H9 (cell line): Measurements from ENCODE around the gene RGS21. TPM values are rescaled to one million over a fixed set of nuclear protein-coding genes. Genes with fewer than 3 reads are reported as not detected.

ENCODE experiments used
- DNase-seq: peaks from one replicate; pipeline ENCODE4 v3.0.0-alpha.2; 2017
- H2AFZ ChIP-seq: one replicate; pipeline ENCODE4 v1.6.1; 2013; ENCODE audit warnings: mild to moderate bottlenecking, low read length, control low read depth, moderate library complexity
- H2AK5ac ChIP-seq: 2 replicates; pipeline ENCODE4 v1.6.1; 2013; ENCODE audit warnings: low read length, control low read depth, mixed read lengths; ENCODE audit not compliant: insufficient read length
- H2BK120ac ChIP-seq: one replicate; pipeline ENCODE4 v1.6.1; 2013; ENCODE audit warnings: low read depth, mild to moderate bottlenecking, low read length, control low read depth, inconsistent platforms; ENCODE audit not compliant: poor library complexity, severe bottlenecking
- H2BK12ac ChIP-seq: 2 replicates; pipeline ENCODE4 v1.6.1; 2013; ENCODE audit warnings: low read length, control low read depth, mixed read lengths, low read depth; ENCODE audit not compliant: insufficient read length
- H2BK15ac ChIP-seq: 2 replicates; pipeline ENCODE4 v1.6.1; 2013; ENCODE audit warnings: low read depth, low read length, control low read depth
- H2BK20ac ChIP-seq: one replicate; pipeline ENCODE4 v1.6.1; 2013; ENCODE audit warnings: low read depth, mild to moderate bottlenecking, low read length, control low read depth, inconsistent platforms; ENCODE audit not compliant: poor library complexity, severe bottlenecking
- H2BK5ac ChIP-seq: 2 replicates; pipeline ENCODE4 v1.6.1; 2013; ENCODE audit warnings: low read length, control low read depth, mixed read lengths; ENCODE audit not compliant: insufficient read length
- H3K14ac ChIP-seq: 2 replicates; pipeline ENCODE4 v1.6.1; 2013; ENCODE audit warnings: low read length, control low read depth; ENCODE audit not compliant: insufficient read depth
- H3K18ac ChIP-seq: 2 replicates; pipeline ENCODE4 v1.6.1; 2013; ENCODE audit warnings: low read depth, mild to moderate bottlenecking, mixed read lengths, low read length, control low read depth; ENCODE audit not compliant: insufficient read length
- H3K23ac ChIP-seq: 2 replicates; pipeline ENCODE4 v1.6.1; 2013; ENCODE audit warnings: low read length, control low read depth, mixed read lengths, low read depth; ENCODE audit not compliant: insufficient read length
- H3K23me2 ChIP-seq: 2 replicates; pipeline ENCODE4 v1.6.1; 2013; ENCODE audit warnings: low read depth, mild to moderate bottlenecking, mixed read lengths, low read length, control low read depth; ENCODE audit not compliant: insufficient read length, poor library complexity, severe bottlenecking
- H3K27ac ChIP-seq: 2 replicates; pipeline ENCODE4 v1.5.1; 2013; ENCODE audit warnings: low read length, control low read depth, mixed read lengths, low read depth; ENCODE audit not compliant: insufficient read length
- H3K27me3 ChIP-seq: 2 replicates; pipeline ENCODE4 v1.6.1; 2013; ENCODE audit warnings: low read length, control low read depth, inconsistent platforms; ENCODE audit not compliant: insufficient read depth
- H3K4ac ChIP-seq: 2 replicates; pipeline ENCODE4 v1.6.1; 2013; ENCODE audit warnings: low read depth, mild to moderate bottlenecking, control low read depth, inconsistent platforms, low read length, moderate library complexity
- H3K4me1 ChIP-seq: 2 replicates; pipeline ENCODE4 v1.6.1; 2013; ENCODE audit warnings: low read length, control low read depth, inconsistent platforms; ENCODE audit not compliant: insufficient read depth
- H3K4me2 ChIP-seq: 2 replicates; pipeline ENCODE4 v1.6.1; 2013; ENCODE audit warnings: low read length, control low read depth, mixed read lengths; ENCODE audit not compliant: insufficient read length, insufficient read depth
- H3K56ac ChIP-seq: 2 replicates; pipeline ENCODE4 v1.6.1; 2013; ENCODE audit warnings: low read depth, mild to moderate bottlenecking, mixed read lengths, low read length, control low read depth; ENCODE audit not compliant: insufficient read length
- H3K79me1 ChIP-seq: 2 replicates; pipeline ENCODE4 v1.6.1; 2013; ENCODE audit warnings: low read depth, mild to moderate bottlenecking, moderate library complexity, low read length, control low read depth, inconsistent platforms; ENCODE audit not compliant: insufficient read depth, poor library complexity, severe bottlenecking
- H3K79me2 ChIP-seq: 2 replicates; pipeline ENCODE4 v1.6.1; 2013; ENCODE audit warnings: low read length, control low read depth, inconsistent platforms; ENCODE audit not compliant: insufficient read depth
- H3K9ac ChIP-seq: 2 replicates; pipeline ENCODE4 v1.6.1; 2013; ENCODE audit warnings: low read length, control low read depth, mixed read lengths; ENCODE audit not compliant: insufficient read length; ENCODE audit errors: extremely low read depth
- H3K9me3 ChIP-seq: one replicate; pipeline ENCODE4 v1.6.1; 2013; ENCODE audit warnings: low read depth, low read length, inconsistent platforms; ENCODE audit not compliant: control insufficient read depth
- H3T11ph ChIP-seq: one replicate; pipeline ENCODE4 v1.6.1; 2013; ENCODE audit warnings: mild to moderate bottlenecking, low read length, control low read depth, inconsistent platforms
- H4K20me1 ChIP-seq: one replicate; pipeline ENCODE4 v1.6.1; 2013; ENCODE audit not compliant: control insufficient read depth, insufficient read length, insufficient read depth
- H4K5ac ChIP-seq: 2 replicates; pipeline ENCODE4 v1.6.1; 2013; ENCODE audit warnings: low read depth, mild to moderate bottlenecking, mixed read lengths, low read length, control low read depth; ENCODE audit not compliant: insufficient read length
- H4K8ac ChIP-seq: replicated peaks from 2 replicates; pipeline ENCODE4 v1.6.1; 2013; ENCODE audit warnings: low read length, control low read depth, mixed read lengths, low read depth; ENCODE audit not compliant: insufficient read length
- H4K91ac ChIP-seq: 2 replicates; pipeline ENCODE4 v1.6.1; 2013; ENCODE audit warnings: low read depth, mild to moderate bottlenecking, moderate library complexity, mixed read lengths, low read length, control low read depth; ENCODE audit not compliant: insufficient read length
- H3K27ac Mint-ChIP-seq, 3 experiments: 2 replicates in 2 of 3; 3 replicates in 1 of 3; pipeline ENCODE4 v1.8.0; 2020 to 2021; ENCODE audit warnings: mixed read lengths in 3 of 3, mild to moderate bottlenecking in 1 of 3, moderate library complexity in 1 of 3
- H3K27me3 Mint-ChIP-seq: 2 replicates; pipeline ENCODE4 v1.8.0; 2021; ENCODE audit warnings: low read depth, mild to moderate bottlenecking, moderate library complexity, mixed read lengths
- H3K36me3 Mint-ChIP-seq, 3 experiments: 2 replicates in 2 of 3; 3 replicates in 1 of 3; pipeline ENCODE4 v1.8.0; 2020 to 2021; ENCODE audit warnings: low read depth in 3 of 3, mixed read lengths in 3 of 3; ENCODE audit not compliant: insufficient read depth in 1 of 3
- H3K4me1 Mint-ChIP-seq, 2 experiments: 2 replicates each; pipeline ENCODE4 v1.8.0; 2020; ENCODE audit warnings: mixed read lengths in 2 of 2
- H3K4me3 Mint-ChIP-seq, 2 experiments: 2 replicates in 1 of 2; 3 replicates in 1 of 2; pipeline ENCODE4 v1.8.0; 2020 to 2021; ENCODE audit warnings: mild to moderate bottlenecking in 2 of 2, mixed read lengths in 2 of 2, moderate library complexity in 1 of 2
- H3K9me3 Mint-ChIP-seq, 2 experiments: 2 replicates in 1 of 2; 3 replicates in 1 of 2; pipeline ENCODE4 v1.8.0; 2020; ENCODE audit warnings: mild to moderate bottlenecking in 2 of 2, mixed read lengths in 2 of 2, moderate library complexity in 1 of 2
- WGBS: extraction: QIAGEN DNeasy Blood & Tissue Kit; methylation state at CpG from one replicate; pipeline ENCODE4 v1.1.7; 2013; ENCODE audit warnings: missing lambda C conversion rate, low lambda C conversion rate, mixed read lengths; ENCODE audit not compliant: insufficient read length; ENCODE audit errors: extremely low coverage; 5-methylcytosine and 5-hydroxymethylcytosine counted together
- total RNA-seq: library from RNA; stranded (reverse); gene quantifications from 2 replicates; pipeline ENCODE4 v1.2.1, GENCODE V29; 2021
- TF ChIP-seq, protein P1 (sequence below): fragments of 200-600 bp; sonication (generic); conservative IDR thresholded peaks from 3 replicates; pipeline ENCODE4 v1.8.0; 2021; ENCODE audit warnings: antibody characterized with exemption, mild to moderate bottlenecking

RGS21 gene
- total RNA-seq, 1 experiment from 2014 or later, result not detected

DNA sequence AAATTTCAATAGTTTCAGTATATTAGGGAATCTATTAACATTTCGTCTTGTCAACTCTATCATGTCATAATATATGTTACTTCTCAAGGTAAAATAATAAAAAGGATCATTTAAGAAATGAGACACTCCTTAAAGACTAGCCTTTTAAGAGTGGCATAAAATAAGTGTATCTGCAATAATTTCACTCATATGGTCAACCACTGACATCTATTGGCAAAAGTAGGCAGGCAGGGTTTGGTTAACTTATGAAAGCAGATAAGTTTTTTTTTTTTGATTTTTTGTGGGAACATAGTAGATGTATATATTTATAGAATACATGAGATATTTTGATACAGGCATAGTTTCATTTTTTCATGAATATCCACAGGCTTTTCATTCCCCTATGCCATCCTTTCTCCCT lies 5.5 kb upstream of the RGS21 start:
- no peaks in the 10 kb centered on the region for H4K20me1 ChIP-seq
- H2BK15ac ChIP-seq, result no peak overlapping the region
- no peak overlapping the region for H4K5ac ChIP-seq
- no peaks in the 10 kb centered on the region for H3K23me2 ChIP-seq
- peaks cover 16 to 20% of the 10 kb centered on the region in 2 experiments for H3K9me3 Mint-ChIP-seq
- TF ChIP-seq, protein P1, sequence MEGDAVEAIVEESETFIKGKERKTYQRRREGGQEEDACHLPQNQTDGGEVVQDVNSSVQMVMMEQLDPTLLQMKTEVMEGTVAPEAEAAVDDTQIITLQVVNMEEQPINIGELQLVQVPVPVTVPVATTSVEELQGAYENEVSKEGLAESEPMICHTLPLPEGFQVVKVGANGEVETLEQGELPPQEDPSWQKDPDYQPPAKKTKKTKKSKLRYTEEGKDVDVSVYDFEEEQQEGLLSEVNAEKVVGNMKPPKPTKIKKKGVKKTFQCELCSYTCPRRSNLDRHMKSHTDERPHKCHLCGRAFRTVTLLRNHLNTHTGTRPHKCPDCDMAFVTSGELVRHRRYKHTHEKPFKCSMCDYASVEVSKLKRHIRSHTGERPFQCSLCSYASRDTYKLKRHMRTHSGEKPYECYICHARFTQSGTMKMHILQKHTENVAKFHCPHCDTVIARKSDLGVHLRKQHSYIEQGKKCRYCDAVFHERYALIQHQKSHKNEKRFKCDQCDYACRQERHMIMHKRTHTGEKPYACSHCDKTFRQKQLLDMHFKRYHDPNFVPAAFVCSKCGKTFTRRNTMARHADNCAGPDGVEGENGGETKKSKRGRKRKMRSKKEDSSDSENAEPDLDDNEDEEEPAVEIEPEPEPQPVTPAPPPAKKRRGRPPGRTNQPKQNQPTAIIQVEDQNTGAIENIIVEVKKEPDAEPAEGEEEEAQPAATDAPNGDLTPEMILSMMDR, result peak; percentile 50; the same call in 2 of the 3 replicates
- no peaks in the 10 kb centered on the region for H3K27me3 Mint-ChIP-seq
- no peak overlapping the region for H4K91ac ChIP-seq
- peaks cover 4 to 18% (median 7%) of the 10 kb centered on the region in 3 experiments for H3K36me3 Mint-ChIP-seq
- no CpG with 5 or more reads among the region's 1 CpG for WGBS
- no peak overlapping the region for H3K4ac ChIP-seq
- no peaks in the 10 kb centered on the region for H3K79me1 ChIP-seq
- H3K56ac ChIP-seq, result no peak overlapping the region
- H2AK5ac ChIP-seq, result no peak overlapping the region
- no peak overlapping the region for H2AFZ ChIP-seq
- H2BK120ac ChIP-seq, result no peak overlapping the region
- H3K4me2 ChIP-seq, result no peak overlapping the region
- no peak overlapping the region for H3K14ac ChIP-seq
- no peak overlapping the region for H3K4me3 Mint-ChIP-seq
- H3K79me2 ChIP-seq, result no peaks in the 10 kb centered on the region
- no peaks in the 10 kb centered on the region for H3K27me3 ChIP-seq
- H3K9me3 ChIP-seq, result no peaks in the 10 kb centered on the region
- H4K8ac ChIP-seq, result no peak overlapping the region
- 0 out of 4 replicates have a peak, but pooled peaks cover 0 to 1% of the 10 kb centered on the region in 2 experiments for H3K4me1 Mint-ChIP-seq
- no peak overlapping the region for H3K9ac ChIP-seq
- no peak overlapping the region for H3K27ac Mint-ChIP-seq
- H3K18ac ChIP-seq, result no peak overlapping the region
- no peak for DNase-seq
- H3K27ac ChIP-seq, result no peak overlapping the region
- H2BK12ac ChIP-seq, result no peak overlapping the region
- H2BK5ac ChIP-seq, result no peak overlapping the region
- H3K23ac ChIP-seq, result no peak overlapping the region
- H2BK20ac ChIP-seq, result no peak overlapping the region
- H3K4me1 ChIP-seq, result no peaks in the 10 kb centered on the region
- no peak overlapping the region for H3T11ph ChIP-seq
